HG03565 (cell line): ENCODE results near the gene ARIH2.
A peak's percentile ranks its signal among the peaks of the same experiment; 100 is the strongest.
"Not testable (repeated sequence)": the region's sequence is repeated elsewhere in the genome, so short reads cannot be mapped to it uniquely, and the experiment has no call there.

Experiments
- ATAC-seq: cut with Tn5 transposase; IDR thresholded peaks from one replicate; pipeline ENCODE4 v1.9.1; 2021; ENCODE audit warnings: mild to moderate bottlenecking, moderate library complexity; ENCODE audit not compliant: unreplicated experiment

Gene ARIH2

DNA sequence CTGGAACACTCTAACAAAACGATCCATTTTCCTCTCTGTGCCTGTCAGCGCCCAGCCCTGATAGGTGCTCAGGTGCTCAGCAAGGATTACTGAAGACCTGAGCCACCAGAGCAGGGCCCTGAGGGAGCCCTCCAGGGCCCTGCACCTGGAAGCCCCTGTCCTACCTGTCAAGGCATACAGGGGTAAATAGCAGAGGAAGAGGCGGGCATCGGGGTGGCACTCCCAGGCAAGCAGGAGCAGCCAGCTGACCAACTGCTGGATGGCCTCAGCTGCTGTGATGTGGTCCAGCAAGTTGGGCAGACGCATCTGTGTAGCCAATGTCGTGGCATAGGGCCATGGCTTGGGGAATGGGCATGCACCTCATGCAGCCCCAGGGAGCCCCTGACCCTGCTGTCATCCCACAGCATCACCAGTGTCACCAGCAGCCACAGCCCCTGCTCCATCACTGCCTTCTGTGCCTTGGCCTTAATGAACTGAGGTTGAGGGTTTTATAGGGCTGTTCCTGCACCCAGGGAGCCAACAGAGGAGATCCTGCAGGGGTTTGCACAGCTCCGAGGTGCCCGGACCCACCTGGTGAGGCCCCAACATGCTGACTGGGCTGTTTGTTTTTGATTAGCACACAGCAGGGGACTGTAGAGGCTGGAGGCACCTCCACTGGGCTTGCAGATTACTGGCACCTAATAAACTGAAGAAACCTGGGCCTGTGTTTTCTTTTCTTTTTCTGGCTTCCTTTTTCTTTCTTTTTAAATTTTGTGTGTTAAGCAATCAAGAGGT lies 80.6 kb downstream of the ARIH2 start:
- ATAC-seq, result no peak

DNA sequence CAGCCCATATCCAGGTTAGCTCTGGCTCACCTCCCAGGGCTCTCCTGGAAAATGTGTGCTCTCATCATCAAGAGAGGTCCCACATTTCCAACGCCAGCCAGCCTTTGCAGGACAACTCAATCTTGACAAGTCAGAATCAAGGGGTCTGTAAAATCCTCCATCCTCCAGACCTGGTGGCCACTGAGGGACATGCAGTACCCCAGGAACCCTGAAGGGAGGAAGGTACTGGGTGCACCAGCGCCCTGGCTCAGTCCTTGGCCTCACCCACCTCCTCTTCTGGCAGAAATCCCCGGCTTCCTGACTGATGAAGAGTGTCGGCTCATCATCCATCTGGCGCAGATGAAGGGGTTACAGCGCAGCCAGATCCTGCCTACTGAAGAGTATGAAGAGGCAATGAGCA lies 82.5 kb downstream of the ARIH2 start:
- ATAC-seq, result no peak

DNA sequence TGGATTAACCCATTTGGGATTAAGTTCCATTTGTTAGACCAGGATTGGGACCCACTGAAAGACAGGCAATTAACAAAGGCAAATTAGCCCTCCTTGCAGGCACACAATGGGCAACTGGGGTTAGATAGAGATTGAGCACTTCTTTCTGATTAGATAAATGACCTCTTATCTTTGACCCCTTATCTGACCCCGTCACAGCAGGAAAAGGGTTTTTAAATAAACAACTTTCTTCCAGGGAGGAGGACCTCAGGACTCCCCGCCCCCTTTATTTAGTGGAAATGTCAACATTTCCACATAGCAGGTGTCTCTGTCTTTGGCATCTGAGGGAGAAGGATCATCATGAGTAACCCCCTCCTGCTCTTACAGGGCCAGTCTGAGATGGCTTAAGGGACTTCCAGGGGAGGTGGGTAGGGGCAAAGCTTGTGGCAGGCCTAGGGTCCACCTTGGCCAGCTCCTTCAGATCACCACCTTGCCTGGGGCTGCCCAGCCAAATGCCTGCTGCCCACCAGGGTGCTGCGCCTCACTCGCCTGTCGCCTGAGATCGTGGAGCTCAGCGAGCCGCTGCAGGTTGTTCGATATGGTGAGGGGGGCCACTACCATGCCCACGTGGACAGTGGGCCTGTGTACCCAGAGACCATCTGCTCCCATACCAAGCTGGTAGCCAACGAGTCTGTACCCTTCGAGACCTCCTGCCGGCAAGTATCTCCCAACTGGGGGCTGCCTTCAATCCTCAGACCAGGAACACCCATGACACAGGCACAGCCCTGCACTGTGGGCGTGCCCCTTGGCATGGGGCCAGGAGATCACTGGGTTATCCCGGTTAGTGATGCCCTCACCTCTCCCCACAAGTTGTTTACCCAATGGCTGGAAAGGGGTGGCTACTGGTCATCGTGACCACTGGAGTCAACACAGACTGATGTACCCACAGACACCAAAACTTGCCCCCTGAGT lies 86.0 kb downstream of the ARIH2 start:
- ATAC-seq, result no peak

DNA sequence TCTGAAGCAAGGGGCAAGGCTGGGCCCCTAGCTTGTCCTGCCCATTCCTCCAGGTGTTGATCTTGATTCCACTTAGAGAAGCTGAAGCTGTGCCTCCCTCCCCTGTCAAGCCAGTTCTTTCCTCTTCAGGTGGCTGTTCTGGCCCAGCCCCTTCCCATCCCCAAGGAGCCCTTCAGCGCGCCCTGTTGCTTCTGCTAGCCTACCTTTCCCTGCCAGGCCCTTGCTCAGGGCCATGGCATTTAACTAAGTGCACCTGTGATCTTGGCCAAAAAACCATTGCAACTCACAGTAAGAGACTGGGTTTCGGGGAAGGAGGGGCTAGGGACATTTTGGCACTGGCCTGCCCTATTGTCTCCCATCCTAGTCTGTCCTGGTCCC lies 86.7 kb downstream of the ARIH2 start:
- no peak for ATAC-seq

DNA sequence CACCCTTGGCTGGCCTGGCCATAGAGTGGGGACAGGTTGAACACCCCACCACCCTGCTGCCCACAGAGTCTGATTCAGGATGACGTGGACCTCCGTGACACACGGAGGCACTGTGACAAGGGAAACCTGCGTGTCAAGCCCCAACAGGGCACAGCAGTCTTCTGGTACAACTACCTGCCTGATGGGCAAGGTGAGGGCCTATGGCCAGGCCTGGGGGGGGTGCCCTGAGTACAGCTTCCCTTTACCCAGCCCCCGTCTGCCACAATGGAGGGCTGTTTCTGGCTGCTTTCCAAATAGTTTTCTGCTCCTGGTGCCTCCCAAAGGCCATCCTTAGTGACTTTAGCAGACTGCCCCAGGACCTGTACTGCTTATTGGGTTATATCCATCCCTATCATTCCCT lies 87.4 kb downstream of the ARIH2 start:
- ATAC-seq, result no peak

DNA sequence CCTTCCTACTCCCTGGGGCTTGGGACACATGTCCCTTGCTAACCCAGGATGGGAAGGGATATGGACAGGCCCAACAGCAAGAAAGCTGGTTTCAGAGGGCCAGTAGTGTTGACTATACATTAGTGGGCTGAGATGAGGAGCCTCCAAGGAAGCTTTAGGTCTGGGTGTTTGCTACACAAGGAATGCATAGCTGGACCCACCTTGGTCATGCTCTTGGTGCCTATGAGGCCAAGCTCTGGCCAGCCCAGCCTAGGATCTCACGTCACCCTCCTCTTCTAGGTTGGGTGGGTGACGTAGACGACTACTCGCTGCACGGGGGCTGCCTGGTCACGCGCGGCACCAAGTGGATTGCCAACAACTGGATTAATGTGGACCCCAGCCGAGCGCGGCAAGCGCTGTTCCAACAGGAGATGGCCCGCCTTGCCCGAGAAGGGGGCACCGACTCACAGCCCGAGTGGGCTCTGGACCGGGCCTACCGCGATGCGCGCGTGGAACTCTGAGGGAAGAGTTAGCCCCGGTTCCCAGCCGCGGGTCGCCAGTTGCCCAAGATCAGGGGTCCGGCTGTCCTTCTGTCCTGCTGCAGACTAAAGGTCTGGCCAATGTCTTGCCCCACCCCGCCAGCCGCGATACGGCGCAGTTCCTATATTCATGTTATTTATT lies 87.9 kb downstream of the ARIH2 start:
- ATAC-seq, result no peak

DNA sequence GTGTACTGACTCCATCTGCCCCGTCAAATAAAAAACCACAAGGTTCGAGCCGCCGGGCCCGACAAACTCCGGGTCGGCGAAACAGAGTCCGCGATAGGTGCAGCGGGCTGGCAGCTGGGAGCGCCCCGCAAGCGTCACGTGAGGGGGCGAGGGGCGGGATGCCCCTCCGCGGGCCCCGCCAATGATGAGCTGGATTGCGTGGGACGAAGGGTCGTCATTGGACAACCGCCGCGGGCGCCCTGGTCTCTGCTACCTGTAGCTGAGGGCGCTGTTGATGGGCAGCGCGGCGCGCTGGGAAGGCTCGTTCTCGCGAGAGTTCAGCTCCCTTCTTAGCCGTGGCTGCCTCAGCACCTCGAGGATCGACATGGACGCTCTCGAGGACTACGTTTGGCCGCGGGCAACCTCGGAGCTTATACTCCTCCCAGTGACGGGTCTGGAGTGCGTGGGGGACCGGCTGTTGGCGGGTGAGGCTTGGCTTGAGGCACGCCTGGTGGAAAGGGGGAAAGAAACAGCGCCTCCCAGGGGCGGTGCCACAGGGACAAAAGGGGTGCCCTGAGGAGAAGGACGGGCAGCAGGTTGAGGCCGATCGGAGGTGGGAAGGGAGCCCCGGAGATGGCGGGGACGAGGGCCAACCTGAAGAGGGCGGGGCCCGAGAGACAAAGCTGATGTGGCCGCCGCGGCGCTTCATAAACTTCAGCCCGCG lies 88.6 kb downstream of the ARIH2 start, which contains the start of gene WDR6:
TSS of gene WDR6 (plus strand) at position 324 of the 703 bp plus-strand sequence. CDS start at position 365, 41 bp downstream.
- peak; percentile 85 for ATAC-seq

DNA sequence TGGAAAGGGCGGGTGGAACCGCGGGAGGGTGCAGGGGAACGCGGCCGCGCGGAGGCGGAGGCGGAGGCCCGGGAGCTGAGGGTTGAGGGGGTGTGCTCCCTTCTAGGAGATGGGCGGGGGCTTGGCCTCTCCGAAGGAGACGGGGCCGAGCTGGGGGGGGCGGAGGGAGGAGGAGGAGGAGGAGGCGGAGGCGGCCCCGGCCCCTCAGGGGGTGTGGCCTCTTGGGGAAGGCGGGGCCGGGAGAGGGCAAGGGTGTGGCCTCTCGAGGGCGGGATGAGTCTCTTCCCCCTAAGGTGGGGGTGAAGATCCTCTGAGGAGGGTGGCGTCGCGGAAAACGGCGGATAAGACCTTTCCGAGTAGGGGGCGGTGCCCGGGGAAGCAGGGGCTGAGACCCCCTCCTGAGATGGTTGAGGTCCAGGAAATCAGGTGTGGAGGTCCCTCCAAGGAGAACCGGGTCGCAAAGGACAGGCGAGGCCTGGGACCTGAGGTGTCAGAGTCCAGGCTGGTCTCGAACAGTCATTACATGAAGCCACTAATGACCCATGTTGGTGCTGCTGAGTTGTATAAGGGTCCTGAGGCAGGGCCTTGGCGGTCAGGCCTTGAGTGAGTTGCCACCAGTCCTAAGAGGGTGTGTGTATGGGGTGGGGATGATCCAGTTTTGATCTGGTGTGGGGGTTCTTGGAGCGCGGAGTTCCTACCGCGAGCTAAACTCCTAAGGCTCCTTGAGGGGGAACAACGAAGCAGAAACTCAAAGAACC lies 89.3 kb downstream of the ARIH2 start:
- ATAC-seq, result peak; percentile 22

DNA sequence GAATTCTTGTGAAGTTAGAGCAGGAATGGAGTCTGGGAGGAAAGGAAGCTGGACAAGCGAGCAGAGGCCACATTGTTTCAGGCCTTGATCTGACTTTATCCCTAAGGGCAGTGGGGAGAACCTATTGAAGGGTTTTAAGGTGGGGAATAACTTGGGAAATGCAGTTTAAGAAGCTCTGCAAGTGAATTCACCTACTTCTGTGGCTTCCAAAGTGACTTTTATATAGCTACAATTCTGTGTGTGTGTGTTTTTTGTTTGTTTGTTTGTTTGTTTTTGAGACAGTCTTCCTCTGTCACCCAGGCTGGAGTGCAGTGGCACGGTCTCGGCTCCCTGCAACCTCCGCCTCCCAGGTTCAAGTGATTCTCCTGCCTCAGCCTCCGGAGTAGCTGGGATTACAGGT lies 90.0 kb downstream of the ARIH2 start:
- ATAC-seq, result not testable (repeated sequence)

DNA sequence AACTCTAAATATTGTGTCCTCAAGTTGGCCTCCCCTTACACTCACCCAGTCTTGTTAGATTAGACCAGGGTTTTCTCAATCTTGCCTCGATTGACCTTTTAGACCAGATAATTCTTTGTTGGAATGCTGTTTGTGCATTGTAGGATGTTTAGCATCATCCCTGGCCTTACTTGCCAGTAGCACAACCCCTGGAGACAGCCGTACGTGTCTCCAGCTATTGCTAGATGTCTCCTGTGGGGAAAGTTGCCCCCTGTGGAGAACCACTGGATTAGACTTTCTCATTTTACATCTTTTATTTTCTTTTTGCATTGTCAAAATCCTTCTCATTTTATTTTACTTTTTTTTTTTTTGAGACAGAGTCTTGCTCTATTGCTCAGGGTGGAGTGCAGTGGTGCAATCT lies 90.8 kb downstream of the ARIH2 start:
- ATAC-seq, result no peak

DNA sequence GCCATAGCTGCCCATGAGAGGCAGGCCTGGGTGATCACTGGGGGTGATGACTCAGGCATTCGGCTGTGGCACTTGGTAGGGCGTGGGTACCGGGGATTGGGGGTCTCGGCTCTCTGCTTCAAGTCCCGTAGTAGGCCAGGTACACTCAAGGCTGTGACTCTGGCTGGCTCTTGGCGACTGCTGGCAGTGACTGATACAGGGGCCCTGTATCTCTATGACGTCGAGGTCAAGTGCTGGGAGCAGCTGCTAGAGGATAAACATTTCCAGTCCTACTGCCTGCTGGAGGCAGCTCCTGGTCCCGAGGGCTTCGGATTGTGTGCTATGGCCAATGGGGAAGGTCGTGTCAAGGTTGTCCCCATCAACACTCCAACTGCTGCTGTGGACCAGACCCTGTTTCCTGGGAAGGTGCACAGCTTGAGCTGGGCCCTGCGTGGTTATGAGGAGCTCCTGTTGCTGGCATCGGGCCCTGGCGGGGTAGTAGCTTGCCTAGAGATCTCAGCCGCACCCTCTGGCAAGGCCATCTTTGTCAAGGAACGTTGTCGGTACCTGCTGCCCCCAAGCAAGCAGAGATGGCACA lies 93.9 kb downstream of the ARIH2 start:
- no peak for ATAC-seq

DNA sequence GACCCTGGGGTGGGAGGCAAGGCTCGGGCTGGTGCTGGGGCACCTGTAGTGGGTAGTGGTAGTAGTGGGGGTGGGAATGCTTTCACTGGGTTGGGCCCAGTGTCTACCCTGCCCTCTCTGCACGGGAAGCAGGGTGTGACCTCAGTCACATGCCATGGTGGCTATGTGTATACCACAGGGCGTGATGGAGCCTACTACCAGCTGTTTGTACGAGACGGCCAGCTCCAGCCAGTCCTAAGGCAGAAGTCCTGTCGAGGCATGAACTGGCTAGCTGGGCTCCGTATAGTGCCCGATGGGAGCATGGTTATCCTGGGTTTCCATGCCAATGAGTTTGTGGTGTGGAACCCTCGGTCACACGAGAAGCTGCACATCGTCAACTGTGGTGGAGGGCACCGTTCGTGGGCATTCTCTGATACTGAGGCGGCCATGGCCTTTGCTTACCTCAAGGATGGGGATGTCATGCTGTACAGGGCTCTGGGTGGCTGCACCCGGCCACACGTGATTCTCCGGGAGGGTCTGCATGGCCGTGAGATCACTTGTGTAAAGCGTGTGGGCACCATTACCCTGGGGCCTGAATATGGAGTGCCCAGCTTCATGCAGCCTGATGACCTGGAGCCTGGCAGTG lies 94.6 kb downstream of the ARIH2 start:
- ATAC-seq, result no peak

DNA sequence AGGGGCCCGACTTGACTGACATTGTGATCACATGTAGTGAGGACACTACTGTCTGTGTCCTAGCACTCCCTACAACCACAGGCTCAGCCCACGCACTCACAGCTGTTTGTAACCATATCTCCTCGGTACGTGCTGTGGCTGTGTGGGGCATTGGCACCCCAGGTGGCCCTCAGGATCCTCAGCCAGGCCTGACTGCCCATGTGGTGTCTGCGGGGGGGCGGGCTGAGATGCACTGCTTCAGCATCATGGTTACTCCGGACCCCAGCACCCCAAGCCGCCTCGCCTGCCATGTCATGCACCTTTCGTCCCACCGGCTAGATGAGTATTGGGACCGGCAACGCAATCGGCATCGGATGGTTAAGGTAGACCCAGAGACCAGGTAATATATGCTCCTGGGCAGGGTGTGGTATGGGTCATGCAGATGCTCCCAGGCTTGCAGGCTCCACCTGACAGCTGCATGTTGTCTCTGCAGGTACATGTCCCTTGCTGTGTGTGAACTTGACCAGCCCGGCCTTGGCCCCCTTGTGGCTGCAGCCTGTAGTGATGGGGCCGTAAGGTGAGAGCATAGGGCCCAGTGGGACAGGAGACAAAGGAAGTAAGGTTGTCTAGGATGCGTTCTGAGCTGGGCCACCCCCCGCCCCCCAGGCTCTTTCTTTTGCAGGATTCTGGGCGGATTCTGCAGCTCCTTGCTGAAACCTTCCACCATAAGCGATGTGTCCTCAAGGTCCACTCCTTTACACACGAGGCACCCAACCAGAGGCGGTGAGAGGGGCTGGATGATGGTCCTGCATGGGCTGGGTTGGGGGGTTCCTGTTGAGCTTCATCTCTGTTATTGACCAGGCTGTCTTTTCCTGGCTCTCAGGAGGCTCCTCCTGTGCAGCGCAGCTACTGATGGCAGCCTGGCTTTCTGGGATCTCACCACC lies 95.4 kb downstream of the ARIH2 start:
- no peak for ATAC-seq

DNA sequence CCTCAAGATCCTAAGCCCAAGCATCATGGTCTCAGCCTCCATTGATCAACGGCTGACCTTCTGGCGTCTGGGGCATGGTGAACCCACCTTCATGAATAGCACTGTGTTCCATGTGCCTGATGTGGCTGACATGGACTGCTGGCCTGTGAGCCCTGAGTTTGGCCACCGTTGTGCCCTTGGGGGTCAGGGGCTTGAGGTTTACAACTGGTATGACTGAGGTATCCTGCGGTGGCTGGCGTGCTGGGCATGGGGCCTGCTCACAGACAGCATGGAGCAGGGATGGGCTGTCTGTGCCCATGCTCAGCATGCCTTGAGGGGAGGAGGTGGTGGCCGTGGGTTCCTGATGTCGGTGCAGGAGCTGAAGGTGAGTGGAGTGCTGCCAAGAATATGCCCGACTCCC lies 96.4 kb downstream of the ARIH2 start:
- ATAC-seq, result no peak

DNA sequence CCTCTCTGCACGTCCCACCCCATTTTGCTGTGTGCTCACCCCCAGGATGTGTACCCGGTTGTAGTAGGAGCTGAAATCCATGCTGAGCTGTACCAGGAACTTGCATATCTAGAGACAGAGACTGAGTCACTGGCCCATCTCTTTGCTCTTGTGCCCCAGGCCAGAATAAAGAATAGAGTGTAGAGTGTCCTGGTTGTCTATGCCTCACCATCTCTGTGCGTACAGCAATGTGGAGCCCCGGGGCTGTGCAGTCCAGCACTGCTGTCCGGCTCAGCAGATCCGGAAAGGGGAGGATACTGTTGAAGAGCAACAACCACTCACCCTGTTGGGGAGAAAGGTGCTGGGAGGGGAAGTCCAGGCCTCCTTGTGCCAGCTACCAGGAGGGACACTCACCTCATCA lies 97.1 kb downstream of the ARIH2 start:
- ATAC-seq, result no peak

DNA sequence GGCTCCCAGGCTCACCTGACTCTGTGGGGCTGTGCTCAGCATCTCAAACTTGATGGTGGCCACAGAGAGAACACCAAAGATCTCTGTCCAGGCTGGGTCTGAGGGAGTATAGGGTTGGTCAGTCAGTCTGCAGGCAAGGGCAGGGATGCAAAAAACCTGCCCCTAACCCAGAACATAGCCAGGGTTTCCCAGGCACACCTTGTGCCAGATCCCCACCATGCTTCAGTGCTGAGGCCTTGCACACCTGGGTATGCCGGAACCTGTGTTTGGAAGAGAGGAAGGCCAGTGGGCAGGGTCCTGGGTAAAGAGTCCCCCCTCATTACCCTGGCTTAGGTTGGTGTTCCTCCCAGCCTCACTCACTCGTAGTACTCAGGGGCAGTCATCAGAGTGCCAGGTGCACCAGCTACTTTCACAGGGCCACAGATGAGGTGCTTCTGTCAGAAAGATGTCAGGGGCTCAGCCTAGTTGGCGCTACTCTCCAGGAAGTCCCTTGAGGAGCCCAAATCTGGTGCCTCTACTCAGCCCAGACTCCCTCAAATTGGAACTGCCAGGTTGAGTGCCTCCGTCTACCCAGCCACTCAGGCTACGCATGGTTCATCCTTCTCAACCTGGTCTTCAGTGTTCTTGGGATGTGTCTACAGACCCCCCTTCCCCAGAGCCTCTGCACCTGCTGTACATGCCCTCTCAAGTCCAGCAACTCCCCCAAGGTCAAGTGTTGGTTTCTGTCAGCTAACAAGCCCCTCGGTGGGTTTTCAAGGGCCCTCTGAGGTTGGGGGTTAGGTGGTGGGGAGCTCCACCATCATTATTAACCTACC lies 98.0 kb downstream of the ARIH2 start:
- ATAC-seq, result no peak

DNA sequence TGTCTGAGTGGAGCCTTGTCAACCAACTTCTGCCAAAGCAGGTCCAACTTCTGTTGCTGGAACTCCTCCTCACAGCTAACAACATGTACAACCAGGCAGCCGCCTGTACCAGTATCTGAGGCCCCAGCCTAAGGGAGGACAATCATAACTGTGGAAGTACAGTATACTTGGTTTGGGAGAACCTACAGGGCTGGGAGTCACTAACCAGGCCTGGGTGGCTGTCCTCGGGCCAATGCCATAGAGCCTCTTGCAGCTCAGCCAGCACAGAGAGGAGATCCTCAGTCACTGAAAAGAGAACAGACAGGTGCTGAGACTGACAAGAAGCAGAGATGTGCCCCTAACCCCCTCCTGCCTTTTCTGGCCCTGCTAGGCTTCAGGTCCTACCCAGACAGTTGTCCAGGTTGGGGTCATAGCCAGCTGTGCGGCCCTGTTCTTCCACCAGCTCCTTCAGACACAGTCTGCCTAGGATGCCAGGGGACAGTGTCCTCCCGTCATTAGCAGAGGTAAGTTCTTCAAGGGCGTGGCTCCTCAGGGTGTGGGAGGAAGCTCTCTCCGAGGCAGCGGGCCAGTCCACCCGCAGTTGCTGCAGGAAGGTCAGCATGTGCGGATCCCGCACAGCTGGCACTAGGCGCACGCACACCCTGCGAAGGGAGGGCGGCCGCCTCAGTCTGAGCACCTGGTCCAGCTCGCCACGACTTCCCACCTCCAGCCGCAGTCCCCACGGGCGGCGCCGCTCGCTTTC lies 98.8 kb downstream of the ARIH2 start:
- ATAC-seq, result no peak
